Vagina (tissue), 2 donors: ENCODE results near the gene RNF213. TPM values are rescaled to one million over a fixed set of nuclear protein-coding genes. Genes with fewer than 3 reads are reported as not detected.
A peak's percentile ranks its signal among the peaks of the same experiment; 100 is the strongest.

Experiments used
- DNase-seq, 2 donors: peaks; one replicate each; pipeline ENCODE4 v3.0.0-alpha.2; 2017; ENCODE audit errors: extremely low spot score in 2 of 2
- H3K27ac ChIP-seq: fragments of 200-600 bp; sonication (generic); one replicate; pipeline ENCODE4 v1.5.1; 2019
- H3K27me3 ChIP-seq: fragments of 200-600 bp; sonication (generic); one replicate; pipeline ENCODE4 v1.5.1; 2019
- H3K36me3 ChIP-seq, 2 donors: fragments of 200-600 bp; sonication (generic); one replicate each; pipeline ENCODE4 v1.5.1; 2017 to 2019
- H3K4me1 ChIP-seq: fragments of 200-600 bp; sonication (generic); one replicate; pipeline ENCODE4 v1.5.1; 2019
- H3K4me3 ChIP-seq, 2 donors: fragments of 200-600 bp; sonication (generic); 1 replicate in 1 of 2; 2 replicates in 1 of 2; pipeline ENCODE4 v1.5.1; 2016 to 2019
- H3K9me3 ChIP-seq: fragments of 200-600 bp; sonication (generic); one replicate; pipeline ENCODE4 v1.5.1; 2019
- CTCF ChIP-seq, 3 experiments: fragments of 450-650 bp in 2 of 3; fragments of 200-600 bp in 1 of 3; sonication (generic) in 1 of 3; IDR thresholded peaks; one replicate each; pipeline ENCODE4 v1.5.1; 2017 to 2019; ENCODE audit warnings: antibody characterized with exemption in 3 of 3, mild to moderate bottlenecking in 2 of 3, moderate library complexity in 2 of 3
- POLR2A ChIP-seq, 2 donors: fragments of 450-650 bp; IDR thresholded peaks; one replicate each; pipeline ENCODE4 v1.6.1; 2017; ENCODE audit warnings: antibody characterized with exemption in 2 of 2, mild to moderate bottlenecking in 2 of 2, moderate library complexity in 2 of 2
- POLR2AphosphoS5 ChIP-seq, 2 donors: sonication (generic); formaldehyde crosslinking; IDR thresholded peaks; one replicate each; pipeline ENCODE4 v1.9.0; 2017; ENCODE audit warnings: antibody characterized with exemption in 2 of 2, mild to moderate bottlenecking in 2 of 2, low read depth in 1 of 2; ENCODE audit not compliant: insufficient read depth in 1 of 2
- intact Hi-C: fragments of 100-400 bp; cut with DNase I; formaldehyde crosslinking; loops from one replicate; pipeline ENCODE4 v1.15.1; 2023
- total RNA-seq: library from RNA; depleted of rRNA; stranded (reverse); fragments of >200 nt; gene quantifications from one replicate; pipeline ENCODE4 v1.2.3, GENCODE V29; 2016

Gene RNF213
- total RNA-seq, 1 donor from 2014 or later = 144 TPM

- DNase-seq = no peak
- intact Hi-C loops = no loop called here
- no peak overlapping the region for H3K4me3 ChIP-seq
- H3K36me3 ChIP-seq = peaks cover 0 to 92% of the 10 kb centered on the region in 2 donors
- no peaks in the 10 kb centered on the region for H3K27me3 ChIP-seq
- no peaks in the 10 kb centered on the region for H3K9me3 ChIP-seq
- H3K4me1 ChIP-seq = peaks cover 17% of the 10 kb centered on the region
- TF ChIP-seq POLR2A (IDR thresholded peaks at IDR 0.05) (no peak), CTCF (IDR thresholded peaks at IDR 0.05) (no peak), POLR2AphosphoS5 (IDR thresholded peaks at IDR 0.05; ENCODE audit: insufficient read depth in 1 of 2, low read depth in 1 of 2) (no peak)
- no peak overlapping the region for H3K27ac ChIP-seq
Measured at GRCh38 chr17:80389011-80389995, 128.7 kb downstream of the RNF213 start.

GRCh38 chr17:80393241-80393890, 132.7 kb downstream of the RNF213 start:
- peaks cover 0 to 51% of the 10 kb centered on the region in 2 donors for H3K36me3 ChIP-seq

GRCh38 chr17:80393961-80394360, 133.3 kb downstream of the RNF213 start:
- TF ChIP-seq POLR2AphosphoS5 (IDR thresholded peaks at IDR 0.05; ENCODE audit: insufficient read depth in 1 of 2, low read depth in 1 of 2) (no peak), POLR2A (IDR thresholded peaks at IDR 0.05) (no peak), CTCF (IDR thresholded peaks at IDR 0.05) (no peak)
- DNase-seq = no peak

More at GRCh38 chr17:80393241-80393890, 132.7 kb downstream of the RNF213 start:
- Histone ChIP-seq H3K4me1 (peaks cover 28% of the 10 kb centered on the region), H3K9me3 (no peaks in the 10 kb centered on the region), H3K27me3 (no peaks in the 10 kb centered on the region), H3K27ac (no peak overlapping the region), H3K4me3 (no peak overlapping the region)
- DNase-seq = no peak
- intact Hi-C loops = no loop called here
- TF ChIP-seq CTCF (IDR thresholded peaks at IDR 0.05) = no peak
- no peak for TF ChIP-seq POLR2AphosphoS5 (IDR thresholded peaks at IDR 0.05; ENCODE audit: insufficient read depth in 1 of 2, low read depth in 1 of 2)
- no peak for TF ChIP-seq POLR2A (IDR thresholded peaks at IDR 0.05)

GRCh38 chr17:80394629-80395216, 134.1 kb downstream of the RNF213 start:
- no peak for DNase-seq
- H3K27me3 ChIP-seq = no peaks in the 10 kb centered on the region
- H3K9me3 ChIP-seq = no peaks in the 10 kb centered on the region
- peaks cover 28% of the 10 kb centered on the region for H3K4me1 ChIP-seq
- peaks cover 0 to 38% of the 10 kb centered on the region in 2 donors for H3K36me3 ChIP-seq
- TF ChIP-seq CTCF (IDR thresholded peaks at IDR 0.05) (no peak), POLR2A (IDR thresholded peaks at IDR 0.05) (no peak), POLR2AphosphoS5 (IDR thresholded peaks at IDR 0.05; ENCODE audit: insufficient read depth in 1 of 2, low read depth in 1 of 2) (no peak)
- intact Hi-C loops = no loop called here
- H3K27ac ChIP-seq = peak overlapping the region; percentile 31
- no peak overlapping the region for H3K4me3 ChIP-seq

More at GRCh38 chr17:80393961-80394360, 133.3 kb downstream of the RNF213 start:
- Histone ChIP-seq H3K4me1 (peaks cover 28% of the 10 kb centered on the region), H3K4me3 (no peak overlapping the region), H3K27ac (no peak overlapping the region), H3K27me3 (no peaks in the 10 kb centered on the region), H3K9me3 (no peaks in the 10 kb centered on the region), H3K36me3 (peaks cover 0 to 45% of the 10 kb centered on the region in 2 donors)
- intact Hi-C loops = no loop called here
